Mucosa of rectum (tissue), 2 donors: Measurements from ENCODE around the gene HAO2.
"Not testable (repeated sequence)": the region's sequence is repeated elsewhere in the genome, so short reads cannot be mapped to it uniquely, and the experiment has no call there.

Experiments
- H3K27ac ChIP-seq, 2 donors: one replicate each; pipeline ENCODE4 v1.7.0; 2013; ENCODE audit warnings: inconsistent platforms in 2 of 2, low read depth in 2 of 2, low read length in 2 of 2
- H3K27me3 ChIP-seq, 2 donors: one replicate each; pipeline ENCODE4 v1.7.0; 2013; ENCODE audit warnings: low read length in 2 of 2; ENCODE audit not compliant: control insufficient read depth in 2 of 2, insufficient read depth in 2 of 2
- H3K36me3 ChIP-seq, 2 donors: one replicate each; pipeline ENCODE4 v1.7.0; 2013; ENCODE audit warnings: low read length in 2 of 2; ENCODE audit not compliant: control insufficient read depth in 2 of 2, insufficient read depth in 2 of 2
- H3K4me1 ChIP-seq, 2 donors: one replicate each; pipeline ENCODE4 v1.7.0; 2013; ENCODE audit warnings: low read length in 2 of 2, mild to moderate bottlenecking in 1 of 2; ENCODE audit not compliant: control insufficient read depth in 2 of 2, insufficient read depth in 2 of 2
- H3K4me3 ChIP-seq, 2 donors: one replicate each; pipeline ENCODE4 v1.7.0; 2013; ENCODE audit warnings: low read length in 2 of 2
- H3K9ac ChIP-seq, 2 donors: one replicate each; pipeline ENCODE4 v1.7.0; 2013; ENCODE audit warnings: low read length in 2 of 2, low read depth in 1 of 2, mild to moderate bottlenecking in 1 of 2
- H3K9me3 ChIP-seq, 2 donors: one replicate each; pipeline ENCODE4 v1.7.0; 2013; ENCODE audit warnings: low read length in 2 of 2; ENCODE audit not compliant: control insufficient read depth in 2 of 2
- donor health status: healthy.
- donor health status: Normal muscosa, but diverticular disease.

The HAO2 gene

DNA sequence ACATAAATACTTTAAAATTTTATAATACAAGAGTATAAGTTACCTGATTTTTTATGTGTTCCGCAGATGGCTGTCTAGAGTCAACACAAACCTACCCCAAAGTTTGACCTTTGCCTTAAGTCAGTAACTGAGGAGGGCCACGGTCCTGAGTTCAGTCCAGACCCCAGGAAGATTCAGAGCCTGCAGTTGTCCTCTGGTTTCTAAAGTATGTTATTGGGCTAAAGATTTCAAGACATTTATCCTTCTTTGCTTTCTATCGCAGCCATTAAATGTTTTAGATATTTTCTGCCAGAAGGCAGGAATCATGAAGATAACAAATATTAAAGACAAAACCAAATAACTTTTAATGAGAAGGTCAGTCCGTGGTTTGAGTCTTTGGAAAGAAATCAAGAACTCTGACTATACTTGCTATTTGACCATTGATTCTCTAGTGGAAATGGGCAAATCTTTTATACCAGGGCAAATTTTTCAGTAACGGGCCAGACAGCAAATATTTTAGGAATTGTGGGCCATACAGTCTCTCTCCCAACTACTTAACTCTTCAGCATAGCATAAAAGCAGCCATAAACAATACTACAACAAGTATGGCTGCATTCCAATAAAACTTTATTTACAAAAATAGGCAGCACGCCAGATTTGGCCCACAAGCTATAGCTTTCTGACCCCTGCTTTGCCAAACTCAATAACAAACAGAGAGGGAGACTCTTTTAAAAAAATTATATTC, 38.0 kb upstream of the HAO2 start:
- Histone ChIP-seq H3K9me3 (no peaks in the 10 kb centered on the region), H3K4me3 (no peak overlapping the region), H3K9ac (no peak overlapping the region), H3K27me3 (no peaks in the 10 kb centered on the region), H3K36me3 (no peaks in the 10 kb centered on the region), H3K27ac (no peak overlapping the region), H3K4me1 (peaks cover 8% of the 10 kb centered on the region in 2 donors)

DNA sequence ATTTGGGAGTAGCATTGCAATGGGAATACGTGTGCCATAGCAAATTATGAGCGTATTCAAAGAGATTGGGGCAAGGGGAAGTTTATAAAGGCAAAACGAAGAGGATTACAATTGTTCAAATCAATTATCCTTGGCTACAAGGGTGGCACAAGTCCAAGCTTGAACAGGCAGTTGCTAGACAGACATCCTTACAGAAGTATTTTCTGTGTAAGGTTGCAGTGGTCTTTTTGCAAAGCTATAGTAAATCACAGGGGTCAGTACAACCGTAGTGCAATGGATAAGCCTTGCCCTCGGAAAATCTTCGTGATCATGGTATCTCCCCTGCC, 37.4 kb upstream of the HAO2 start:
- Histone ChIP-seq H3K36me3 (no peaks in the 10 kb centered on the region), H3K27ac (no peak overlapping the region), H3K4me3 (no peak overlapping the region), H3K27me3 (no peaks in the 10 kb centered on the region), H3K4me1 (peaks cover 8% of the 10 kb centered on the region in 2 donors), H3K9ac (no peak overlapping the region), H3K9me3 (no peaks in the 10 kb centered on the region)

DNA sequence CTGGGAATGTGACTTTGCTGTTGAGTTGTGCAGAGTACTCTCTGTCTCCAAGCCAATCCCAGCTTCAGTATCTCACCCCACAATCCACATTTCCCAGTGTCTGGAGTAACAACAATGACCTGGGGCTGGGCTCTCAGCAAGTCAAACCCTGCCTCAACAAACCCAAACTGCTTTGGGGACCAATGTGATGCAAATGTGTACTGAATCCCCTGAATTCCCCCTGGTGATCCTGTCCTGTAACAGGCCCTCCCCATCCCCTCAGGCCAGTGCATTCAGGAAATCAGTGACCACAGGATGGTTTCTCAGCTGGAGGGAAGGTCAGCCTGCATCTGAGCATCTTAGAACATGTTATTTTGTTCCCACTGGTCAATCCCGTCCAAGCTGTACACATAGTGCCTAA, 36.7 kb upstream of the HAO2 start:
- Histone ChIP-seq H3K9ac (no peak overlapping the region), H3K27ac (no peak overlapping the region), H3K4me3 (no peak overlapping the region), H3K9me3 (no peaks in the 10 kb centered on the region), H3K4me1 (peaks cover 7 to 8% of the 10 kb centered on the region in 2 donors), H3K36me3 (no peaks in the 10 kb centered on the region), H3K27me3 (no peaks in the 10 kb centered on the region)

DNA sequence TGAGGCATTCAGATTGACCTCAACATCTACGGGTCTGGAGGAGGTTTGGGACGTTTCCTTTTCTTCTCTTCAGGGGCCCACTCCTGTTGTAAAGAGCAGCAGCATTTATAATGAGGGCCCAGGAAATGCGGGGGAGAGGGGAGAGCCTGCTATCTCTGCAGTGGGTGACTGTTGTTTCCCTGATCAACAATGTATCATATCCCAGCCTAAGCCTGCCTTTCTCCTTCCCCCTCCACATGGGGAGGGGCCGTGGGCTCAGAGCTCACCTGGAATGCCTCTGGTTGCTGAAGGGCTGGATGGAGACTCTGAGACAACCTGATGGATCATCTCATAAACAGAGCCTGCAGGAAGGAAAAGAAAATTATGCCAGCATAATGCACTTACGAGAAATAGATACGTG, 36.0 kb upstream of the HAO2 start:
- Histone ChIP-seq H3K4me1 (peaks cover 1 to 5% of the 10 kb centered on the region in 2 donors), H3K27ac (no peak overlapping the region), H3K9me3 (no peaks in the 10 kb centered on the region), H3K27me3 (no peaks in the 10 kb centered on the region), H3K36me3 (no peaks in the 10 kb centered on the region), H3K4me3 (no peak overlapping the region), H3K9ac (no peak overlapping the region)

DNA sequence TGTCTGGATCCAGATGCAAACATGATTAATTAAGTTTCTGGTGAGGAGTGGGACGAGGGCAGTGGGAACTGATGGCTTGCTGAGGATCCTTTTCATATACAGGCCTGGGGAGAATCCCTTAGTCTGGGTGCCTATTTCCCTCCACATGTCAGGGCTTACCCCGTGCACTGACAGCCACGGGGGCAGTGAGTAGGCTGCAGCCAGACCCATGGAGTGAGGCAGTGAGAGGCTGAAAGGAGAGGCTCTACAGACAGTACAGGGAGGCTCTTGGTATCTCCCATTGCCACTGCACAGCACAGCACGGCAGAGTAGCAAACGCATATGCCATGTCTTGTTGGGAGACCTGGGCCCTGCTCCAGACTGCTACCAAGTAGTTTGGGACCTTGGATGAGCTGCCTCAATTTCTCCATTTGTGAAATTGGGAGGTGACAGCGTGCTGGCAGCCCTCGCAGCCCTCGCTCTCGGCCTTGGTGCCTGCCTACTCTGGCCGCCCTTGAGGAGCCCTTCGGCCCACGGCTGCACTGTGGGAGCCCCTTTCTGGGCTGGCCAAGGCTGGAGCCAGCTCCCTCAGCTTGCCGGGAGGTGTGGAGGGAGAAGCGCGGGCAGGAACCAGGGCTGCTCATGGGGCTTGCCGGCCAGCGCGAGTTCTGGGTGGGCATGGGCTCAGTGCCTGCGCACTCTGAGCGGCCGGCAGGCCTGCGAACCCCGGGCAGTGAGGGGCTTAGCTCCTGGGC, 35.3 kb upstream of the HAO2 start:
- Histone ChIP-seq H3K27ac (no peak overlapping the region), H3K9me3 (no peaks in the 10 kb centered on the region), H3K4me1 (no peaks in the 10 kb centered on the region), H3K27me3 (no peaks in the 10 kb centered on the region), H3K9ac (no peak overlapping the region), H3K4me3 (no peak overlapping the region), H3K36me3 (no peaks in the 10 kb centered on the region)

DNA sequence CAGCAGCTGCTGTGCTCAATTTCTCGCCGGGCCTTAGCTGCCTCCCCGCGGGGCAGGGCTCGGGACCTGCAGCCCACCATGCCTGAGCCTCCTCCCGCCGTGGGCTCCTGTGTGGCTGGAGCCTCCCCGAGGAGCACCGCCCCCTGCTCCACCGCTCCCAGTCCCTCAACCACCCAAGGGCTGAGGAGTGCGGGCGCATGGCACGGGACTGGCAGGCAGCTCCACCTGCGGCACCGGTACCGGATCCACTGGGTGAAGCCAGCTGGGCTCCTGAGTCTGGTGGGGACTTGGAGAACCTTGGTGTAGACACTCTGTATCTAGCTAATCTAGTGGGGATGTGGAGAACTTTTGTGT, 34.7 kb upstream of the HAO2 start:
- not testable (repeated sequence) for H3K9ac ChIP-seq, H3K4me3 ChIP-seq, H3K27ac ChIP-seq, H3K36me3 ChIP-seq, H3K4me1 ChIP-seq, H3K27me3 ChIP-seq, H3K9me3 ChIP-seq

DNA sequence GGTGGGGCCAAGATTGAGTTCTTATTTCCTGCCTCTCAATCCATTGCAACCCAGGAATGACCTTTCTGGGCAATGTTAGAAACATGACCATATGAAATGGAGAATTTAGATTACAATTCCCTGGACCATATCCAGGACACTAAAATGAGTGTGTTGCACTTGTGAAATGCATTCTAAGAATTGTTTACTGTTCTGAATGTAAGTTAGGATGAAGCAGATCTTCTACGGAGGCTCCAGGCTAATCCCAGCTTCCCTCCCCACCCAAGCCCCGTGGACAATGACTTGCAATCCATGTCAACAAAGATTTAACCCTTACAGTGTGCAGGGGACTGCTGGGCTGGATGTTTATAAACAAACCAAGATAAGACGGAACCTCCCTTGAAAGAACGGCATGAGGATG, 31.7 kb upstream of the HAO2 start:
- Histone ChIP-seq H3K36me3 (no peaks in the 10 kb centered on the region), H3K27me3 (no peaks in the 10 kb centered on the region), H3K27ac (no peak overlapping the region), H3K4me3 (no peak overlapping the region), H3K9ac (no peak overlapping the region), H3K4me1 (no peaks in the 10 kb centered on the region), H3K9me3 (no peaks in the 10 kb centered on the region)

DNA sequence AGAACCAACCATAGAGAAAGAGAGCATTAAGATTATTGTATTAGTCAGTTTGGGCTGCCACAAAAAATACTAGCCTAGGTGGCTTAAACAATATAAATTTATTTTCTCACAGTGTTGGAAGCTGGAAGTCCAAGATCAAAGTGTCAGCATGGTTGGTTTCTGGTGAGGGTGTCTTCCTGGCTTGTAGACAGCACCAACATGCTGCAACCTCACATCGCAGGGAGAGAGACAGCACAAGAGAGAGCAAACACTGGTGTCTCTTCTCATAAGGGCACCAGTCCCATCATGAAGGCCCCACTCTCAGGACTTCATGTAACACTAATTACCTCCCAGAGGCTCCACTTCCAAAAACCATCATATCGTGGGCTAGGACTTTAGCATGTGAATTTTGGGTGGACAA, 30.6 kb upstream of the HAO2 start:
- Histone ChIP-seq H3K4me3 (no peak overlapping the region), H3K27ac (no peak overlapping the region), H3K4me1 (no peaks in the 10 kb centered on the region), H3K9ac (no peak overlapping the region), H3K36me3 (no peaks in the 10 kb centered on the region), H3K9me3 (no peaks in the 10 kb centered on the region), H3K27me3 (no peaks in the 10 kb centered on the region)

GRCh38 chr1:119338757-119339156, 29.8 kb upstream of the HAO2 start:
- Histone ChIP-seq H3K9ac (no peak overlapping the region), H3K4me1 (no peaks in the 10 kb centered on the region), H3K27ac (no peak overlapping the region), H3K36me3 (no peaks in the 10 kb centered on the region), H3K9me3 (no peaks in the 10 kb centered on the region), H3K27me3 (no peaks in the 10 kb centered on the region), H3K4me3 (no peak overlapping the region)

DNA sequence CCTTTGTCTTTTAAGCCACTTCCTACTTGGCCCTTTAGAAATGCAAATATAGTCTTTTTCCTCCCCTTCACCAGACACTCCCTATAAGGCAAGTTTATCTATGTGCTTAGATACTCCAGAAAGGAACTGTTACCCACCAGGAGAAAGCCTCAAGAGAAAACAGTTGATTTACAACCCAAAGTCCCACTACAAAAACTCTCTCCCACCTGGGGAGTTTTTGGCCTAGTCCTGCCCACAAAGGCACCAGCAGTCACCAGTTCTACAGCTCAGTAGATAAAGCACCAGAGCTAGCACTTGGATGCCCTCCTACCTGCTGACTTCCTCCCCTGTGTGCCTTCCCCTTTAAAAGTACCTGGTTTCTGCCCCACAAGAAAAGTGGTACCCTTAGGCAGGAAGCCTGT, 27.7 kb upstream of the HAO2 start:
- Histone ChIP-seq H3K9ac (no peak overlapping the region), H3K9me3 (no peaks in the 10 kb centered on the region), H3K36me3 (no peaks in the 10 kb centered on the region), H3K27ac (no peak overlapping the region), H3K27me3 (no peaks in the 10 kb centered on the region), H3K4me1 (no peaks in the 10 kb centered on the region), H3K4me3 (no peak overlapping the region)
